Nephron progenitor cell (in vitro differentiated cells): Measurements from ENCODE around the gene RNU6-7.

Source experiments
- DNase-seq: peaks from one replicate; pipeline ENCODE4 v3.0.0; 2021
- H3K27ac Mint-ChIP-seq: 2 replicates; pipeline ENCODE4 v1.8.0; 2021; ENCODE audit warnings: mild to moderate bottlenecking, moderate library complexity, mixed read lengths
- H3K27me3 Mint-ChIP-seq: 2 replicates; pipeline ENCODE4 v1.8.0; 2021; ENCODE audit warnings: mild to moderate bottlenecking, low read depth, mixed read lengths; ENCODE audit not compliant: poor library complexity
- H3K36me3 Mint-ChIP-seq: 2 replicates; pipeline ENCODE4 v1.8.0; 2021; ENCODE audit warnings: low read depth, mixed read lengths
- H3K4me1 Mint-ChIP-seq: 2 replicates; pipeline ENCODE4 v1.8.0; 2021; ENCODE audit warnings: mixed read lengths
- H3K4me3 Mint-ChIP-seq: 2 replicates; pipeline ENCODE4 v1.8.0; 2021; ENCODE audit warnings: mild to moderate bottlenecking, moderate library complexity, mixed read lengths
- H3K9me3 Mint-ChIP-seq: 2 replicates; pipeline ENCODE4 v1.8.0; 2021; ENCODE audit warnings: mild to moderate bottlenecking, moderate library complexity, mixed read lengths
- TF ChIP-seq, protein P1 (sequence below): fragments of 200-600 bp; sonication (generic); IDR thresholded peaks from 2 replicates; pipeline ENCODE4 v1.5.0; 2021; ENCODE audit warnings: antibody characterized with exemption

The RNU6-7 gene

DNA sequence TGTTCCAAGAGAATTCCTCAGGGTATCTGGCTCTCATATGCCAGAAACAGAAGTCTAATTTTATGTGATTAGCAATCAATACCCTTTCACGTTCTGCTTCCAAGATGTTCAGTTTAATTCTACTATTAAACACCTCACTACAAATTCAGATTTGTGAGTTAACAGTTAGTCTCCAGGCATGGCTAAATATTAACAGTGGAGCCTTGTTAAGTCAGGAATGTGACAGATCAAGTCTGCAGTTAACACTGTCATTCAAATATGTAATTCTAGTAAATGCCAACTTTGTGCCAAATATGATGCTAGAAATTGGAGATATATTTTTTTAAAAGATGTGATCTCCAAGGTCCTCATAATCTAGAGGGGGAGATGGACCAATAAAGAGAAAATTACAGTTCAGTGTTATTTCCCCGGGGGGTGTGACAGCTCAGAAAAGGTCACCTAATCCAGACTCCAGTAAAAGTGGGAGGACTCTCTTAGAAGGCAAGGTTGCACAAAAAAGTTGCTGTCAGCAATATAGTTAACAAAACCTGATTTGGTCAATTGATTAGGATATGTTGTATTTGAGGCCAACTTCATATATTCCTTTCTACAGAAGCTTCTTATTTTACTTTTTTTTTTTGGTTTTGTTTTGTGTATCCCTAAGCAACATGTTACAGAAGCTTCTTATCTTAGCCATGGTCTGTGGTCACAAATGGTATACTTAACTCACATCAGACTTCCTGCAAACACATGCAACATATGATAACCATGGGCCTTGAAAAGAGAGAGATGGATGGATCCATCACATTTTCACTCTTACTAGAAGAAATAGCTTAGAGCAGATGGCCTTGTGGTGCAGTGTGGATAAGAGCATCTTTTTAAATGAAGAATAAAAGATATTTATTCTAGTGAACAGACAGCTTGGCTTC is 18.4 kb upstream of the RNU6-7 start:
- Mint-ChIP-seq H3K9me3 (peaks cover 51% of the 10 kb centered on the region), H3K36me3 (peaks cover 6% of the 10 kb centered on the region), H3K27me3 (peaks cover 6% of the 10 kb centered on the region), H3K4me1 (no peaks in the 10 kb centered on the region), H3K27ac (no peak overlapping the region), H3K4me3 (no peak overlapping the region)
- no peak for DNase-seq
- TF ChIP-seq, protein P1, sequence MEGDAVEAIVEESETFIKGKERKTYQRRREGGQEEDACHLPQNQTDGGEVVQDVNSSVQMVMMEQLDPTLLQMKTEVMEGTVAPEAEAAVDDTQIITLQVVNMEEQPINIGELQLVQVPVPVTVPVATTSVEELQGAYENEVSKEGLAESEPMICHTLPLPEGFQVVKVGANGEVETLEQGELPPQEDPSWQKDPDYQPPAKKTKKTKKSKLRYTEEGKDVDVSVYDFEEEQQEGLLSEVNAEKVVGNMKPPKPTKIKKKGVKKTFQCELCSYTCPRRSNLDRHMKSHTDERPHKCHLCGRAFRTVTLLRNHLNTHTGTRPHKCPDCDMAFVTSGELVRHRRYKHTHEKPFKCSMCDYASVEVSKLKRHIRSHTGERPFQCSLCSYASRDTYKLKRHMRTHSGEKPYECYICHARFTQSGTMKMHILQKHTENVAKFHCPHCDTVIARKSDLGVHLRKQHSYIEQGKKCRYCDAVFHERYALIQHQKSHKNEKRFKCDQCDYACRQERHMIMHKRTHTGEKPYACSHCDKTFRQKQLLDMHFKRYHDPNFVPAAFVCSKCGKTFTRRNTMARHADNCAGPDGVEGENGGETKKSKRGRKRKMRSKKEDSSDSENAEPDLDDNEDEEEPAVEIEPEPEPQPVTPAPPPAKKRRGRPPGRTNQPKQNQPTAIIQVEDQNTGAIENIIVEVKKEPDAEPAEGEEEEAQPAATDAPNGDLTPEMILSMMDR: no peak

DNA sequence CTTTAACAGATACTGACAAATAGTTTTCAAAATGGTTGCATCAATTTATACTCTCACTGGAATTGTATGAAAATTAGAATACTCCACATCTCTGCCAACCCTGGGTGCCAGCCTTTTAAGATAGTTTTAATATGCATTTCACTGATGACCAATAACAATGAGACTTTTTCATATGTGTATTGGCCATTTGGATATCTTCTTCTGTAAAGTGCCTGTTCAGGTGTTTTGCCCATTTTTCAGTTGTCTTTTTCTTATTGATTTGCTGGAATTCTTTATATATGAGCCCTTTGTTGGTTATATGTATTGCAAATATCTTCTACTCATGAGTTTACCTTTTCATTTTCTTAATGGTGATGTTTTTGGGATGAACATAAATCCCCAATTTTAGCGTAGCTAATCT is 16.7 kb upstream of the RNU6-7 start:
- H3K36me3 Mint-ChIP-seq: peaks cover 6% of the 10 kb centered on the region
- no peak for DNase-seq
- H3K27me3 Mint-ChIP-seq: peaks cover 4% of the 10 kb centered on the region
- no peak overlapping the region for H3K4me3 Mint-ChIP-seq
- H3K4me1 Mint-ChIP-seq: no peaks in the 10 kb centered on the region
- no peak overlapping the region for H3K27ac Mint-ChIP-seq
- peaks cover 34% of the 10 kb centered on the region for H3K9me3 Mint-ChIP-seq
- TF ChIP-seq, protein P1: no peak

DNA sequence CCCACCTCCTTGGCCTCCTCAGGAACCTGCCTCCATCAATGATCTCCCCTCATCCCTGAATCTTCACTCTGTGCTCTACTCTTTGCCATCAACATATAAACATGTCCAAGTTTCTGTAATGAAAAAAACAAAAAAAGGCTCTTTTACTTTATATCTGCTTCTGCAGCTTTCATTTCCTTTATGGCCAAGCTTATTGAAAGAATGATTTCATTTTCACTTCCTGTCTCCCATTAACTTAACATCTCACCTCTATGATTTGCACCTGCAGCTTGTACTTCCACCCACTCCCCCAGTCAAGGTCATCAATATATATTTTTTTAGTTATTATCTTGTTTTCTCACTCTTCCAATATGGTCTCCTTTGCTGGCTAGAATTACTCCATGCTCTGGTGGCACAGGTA is 15.6 kb upstream of the RNU6-7 start:
- Mint-ChIP-seq H3K27me3 (peaks cover 11% of the 10 kb centered on the region), H3K36me3 (no peaks in the 10 kb centered on the region), H3K4me1 (no peaks in the 10 kb centered on the region), H3K27ac (no peak overlapping the region), H3K4me3 (no peak overlapping the region), H3K9me3 (peaks cover 24% of the 10 kb centered on the region)
- TF ChIP-seq, protein P1: no peak
- DNase-seq: no peak

DNA sequence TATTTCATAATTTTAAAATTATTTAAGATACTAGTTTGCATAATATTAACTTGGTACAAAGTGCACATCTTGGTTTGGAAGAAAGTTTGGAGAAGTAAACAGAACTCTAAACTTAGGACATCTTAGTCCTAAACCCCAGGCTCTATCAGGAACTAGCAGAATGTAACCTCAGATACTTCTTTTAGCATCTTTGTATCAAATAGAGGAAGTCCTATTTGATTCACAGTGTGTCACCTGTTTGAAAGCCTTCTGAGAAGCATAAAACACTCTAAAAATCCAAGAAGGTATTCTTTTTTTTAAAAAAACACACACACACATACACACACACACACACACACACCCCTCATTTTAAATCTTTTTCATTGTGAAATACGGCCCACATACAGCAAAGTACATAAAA is 12.0 kb upstream of the RNU6-7 start:
- TF ChIP-seq, protein P1: no peak
- Mint-ChIP-seq H3K4me1 (no peaks in the 10 kb centered on the region), H3K4me3 (no peak overlapping the region), H3K9me3 (peaks cover 17% of the 10 kb centered on the region), H3K27ac (no peak overlapping the region), H3K36me3 (no peaks in the 10 kb centered on the region), H3K27me3 (peaks cover 15% of the 10 kb centered on the region)
- DNase-seq: no peak

DNA sequence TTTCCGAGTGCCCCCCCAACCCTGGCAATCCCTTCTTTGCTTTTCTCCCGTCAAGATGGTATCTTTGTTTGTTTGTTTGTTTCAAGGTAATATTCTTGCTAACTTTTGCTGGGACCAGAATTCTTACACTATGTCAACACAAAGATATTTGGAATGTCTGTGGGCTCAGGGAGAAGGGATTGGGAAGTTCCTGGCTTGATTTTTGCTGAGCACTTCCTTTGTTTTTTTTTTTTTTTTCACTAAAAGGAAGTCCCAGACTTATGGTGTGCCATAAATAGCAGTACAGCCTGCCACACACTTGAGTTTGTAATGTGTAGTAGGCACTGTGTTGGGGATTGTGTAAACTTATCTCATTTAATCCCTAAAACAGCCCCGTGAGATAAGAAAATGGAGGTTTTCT is 11.2 kb upstream of the RNU6-7 start:
- TF ChIP-seq, protein P1: no peak
- Mint-ChIP-seq H3K4me3 (no peak overlapping the region), H3K36me3 (no peaks in the 10 kb centered on the region), H3K9me3 (peaks cover 8% of the 10 kb centered on the region), H3K4me1 (no peaks in the 10 kb centered on the region), H3K27me3 (peaks cover 20% of the 10 kb centered on the region), H3K27ac (no peak overlapping the region)
- no peak for DNase-seq
